HFFc6 (cell line): ENCODE data around the gene H6PD. TPM values are rescaled to one million over a fixed set of nuclear protein-coding genes. Genes with fewer than 3 reads are reported as not detected.

Experiments
- DNase-seq: peaks from one replicate; pipeline ENCODE4 v3.0.0-alpha.2; 2018
- H3K27ac Mint-ChIP-seq: 2 replicates; pipeline ENCODE4 v1.8.0; 2020; ENCODE audit warnings: mild to moderate bottlenecking, mixed read lengths
- H3K27me3 Mint-ChIP-seq: 2 replicates; pipeline ENCODE4 v1.8.0; 2021; ENCODE audit warnings: mild to moderate bottlenecking, moderate library complexity, mixed read lengths; ENCODE audit not compliant: insufficient read depth
- H3K36me3 Mint-ChIP-seq: 2 replicates; pipeline ENCODE4 v1.8.0; 2021; ENCODE audit warnings: low read depth, mixed read lengths
- H3K4me1 Mint-ChIP-seq: 2 replicates; pipeline ENCODE4 v1.8.0; 2020; ENCODE audit warnings: low read depth, mixed read lengths
- H3K4me3 Mint-ChIP-seq: 2 replicates; pipeline ENCODE4 v1.8.0; 2020; ENCODE audit warnings: mild to moderate bottlenecking, moderate library complexity, mixed read lengths
- H3K9me3 Mint-ChIP-seq: 2 replicates; pipeline ENCODE4 v1.8.0; 2020; ENCODE audit warnings: mild to moderate bottlenecking, mixed read lengths
- total RNA-seq, 6 experiments: library from RNA; stranded (reverse); fragmentation: NEBNext Ultra II Directional; extraction: Animal tissue kit (Norgen Biotek cat#: 25700); gene quantifications; 2 replicates in 1 of 6; 3 replicates in 5 of 6; pipeline ENCODE4 v1.2.3, GENCODE V29; 2021
- TF ChIP-seq, protein P1 (sequence below): fragments of 200-600 bp; sonication (generic); IDR thresholded peaks from 2 replicates; pipeline ENCODE4 v1.5.0; 2021; ENCODE audit warnings: antibody characterized with exemption, mild to moderate bottlenecking

Gene H6PD
- total RNA-seq, 6 experiments from 2014 or later, result 14.6 to 19.6 (median 16.1) TPM

DNA sequence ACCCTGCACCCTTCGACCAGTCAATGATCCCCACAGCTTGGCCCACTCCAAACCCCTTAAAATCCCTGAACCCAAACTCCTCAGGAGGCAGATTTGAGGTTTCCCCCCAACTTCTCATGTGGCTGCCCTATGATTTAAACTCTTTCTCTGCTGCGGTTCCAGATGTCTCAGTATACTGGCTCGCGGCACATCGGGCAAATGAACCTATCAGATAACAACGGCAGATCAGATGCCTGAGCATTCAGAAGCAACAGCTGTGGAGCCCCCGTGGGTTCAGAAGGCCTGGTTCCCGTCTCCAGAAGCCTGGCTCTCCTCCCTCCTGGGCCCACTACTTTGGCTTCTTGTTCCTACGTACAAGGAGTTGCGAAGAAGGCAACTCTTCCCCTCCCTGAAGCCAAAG lies 43.3 kb upstream of the H6PD start:
- no peaks in the 10 kb centered on the region for H3K9me3 Mint-ChIP-seq
- H3K27me3 Mint-ChIP-seq, result peaks cover 1% of the 10 kb centered on the region
- H3K36me3 Mint-ChIP-seq, result peaks cover 15% of the 10 kb centered on the region
- no peak overlapping the region for H3K4me3 Mint-ChIP-seq
- H3K27ac Mint-ChIP-seq, result no peak overlapping the region
- no peak for DNase-seq
- peaks cover 25% of the 10 kb centered on the region for H3K4me1 Mint-ChIP-seq
- TF ChIP-seq, protein P1, sequence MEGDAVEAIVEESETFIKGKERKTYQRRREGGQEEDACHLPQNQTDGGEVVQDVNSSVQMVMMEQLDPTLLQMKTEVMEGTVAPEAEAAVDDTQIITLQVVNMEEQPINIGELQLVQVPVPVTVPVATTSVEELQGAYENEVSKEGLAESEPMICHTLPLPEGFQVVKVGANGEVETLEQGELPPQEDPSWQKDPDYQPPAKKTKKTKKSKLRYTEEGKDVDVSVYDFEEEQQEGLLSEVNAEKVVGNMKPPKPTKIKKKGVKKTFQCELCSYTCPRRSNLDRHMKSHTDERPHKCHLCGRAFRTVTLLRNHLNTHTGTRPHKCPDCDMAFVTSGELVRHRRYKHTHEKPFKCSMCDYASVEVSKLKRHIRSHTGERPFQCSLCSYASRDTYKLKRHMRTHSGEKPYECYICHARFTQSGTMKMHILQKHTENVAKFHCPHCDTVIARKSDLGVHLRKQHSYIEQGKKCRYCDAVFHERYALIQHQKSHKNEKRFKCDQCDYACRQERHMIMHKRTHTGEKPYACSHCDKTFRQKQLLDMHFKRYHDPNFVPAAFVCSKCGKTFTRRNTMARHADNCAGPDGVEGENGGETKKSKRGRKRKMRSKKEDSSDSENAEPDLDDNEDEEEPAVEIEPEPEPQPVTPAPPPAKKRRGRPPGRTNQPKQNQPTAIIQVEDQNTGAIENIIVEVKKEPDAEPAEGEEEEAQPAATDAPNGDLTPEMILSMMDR, result no peak

DNA sequence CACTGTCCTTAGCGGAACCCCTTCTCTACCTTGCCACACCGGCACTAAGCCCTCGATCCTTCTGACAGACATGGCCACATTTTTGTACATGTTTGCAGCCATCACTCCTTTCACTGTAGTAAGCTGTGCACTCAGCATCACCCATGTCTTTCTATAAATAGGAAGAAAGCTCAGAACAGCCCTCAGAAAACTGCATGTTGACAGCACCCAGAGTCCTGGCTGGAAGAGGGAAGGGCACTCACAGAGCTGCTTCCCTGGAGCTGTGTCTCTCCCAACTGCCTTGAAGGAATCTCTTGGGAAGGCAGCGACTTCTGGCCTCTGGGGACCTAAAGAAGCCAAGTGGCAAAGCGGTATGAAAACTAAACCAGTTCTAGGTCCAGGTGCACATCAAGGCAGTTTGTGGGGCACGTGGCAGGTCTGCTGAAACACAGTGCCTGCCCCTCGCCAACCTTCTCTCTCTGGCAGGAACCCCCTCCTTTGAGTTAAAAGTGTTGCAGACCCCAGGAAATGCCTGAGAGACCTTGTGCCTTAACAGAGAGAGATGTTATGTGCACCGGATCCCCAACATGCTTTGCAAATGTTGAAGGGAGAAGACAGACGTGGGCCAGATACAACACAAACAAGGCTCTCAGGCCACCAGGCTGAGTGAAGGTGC lies 41.9 kb upstream of the H6PD start:
- TF ChIP-seq, protein P1, result no peak
- Mint-ChIP-seq H3K27me3 (no peaks in the 10 kb centered on the region; the same call in 1 of the 2 replicates), H3K9me3 (no peaks in the 10 kb centered on the region)

DNA sequence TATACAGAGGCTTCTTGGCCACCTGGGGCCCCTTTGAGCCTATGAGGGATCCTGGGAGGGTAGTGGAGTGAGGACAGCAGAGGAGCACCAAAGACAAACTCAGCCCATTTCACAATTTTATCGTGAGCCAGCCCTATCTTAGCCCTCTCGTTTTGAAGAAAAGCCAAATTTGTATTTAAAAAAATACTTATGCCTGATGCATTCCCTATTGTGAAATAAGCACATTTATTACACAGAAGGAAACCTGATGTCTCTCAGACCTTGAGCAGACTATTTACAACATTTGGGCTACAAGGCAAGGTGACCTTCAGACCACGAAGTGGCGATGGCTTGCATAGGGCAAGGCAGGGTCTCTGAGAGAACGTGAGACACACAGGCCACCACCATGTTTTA lies 41.3 kb upstream of the H6PD start:
- H3K4me3 Mint-ChIP-seq, result no peak overlapping the region
- peaks cover 45% of the 10 kb centered on the region for H3K4me1 Mint-ChIP-seq
- peak overlapping the region; percentile 32; the same call in 1 of the 2 replicates for H3K27ac Mint-ChIP-seq
- DNase-seq, result no peak
- no peaks in the 10 kb centered on the region; the same call in 1 of the 2 replicates for H3K27me3 Mint-ChIP-seq
- no peaks in the 10 kb centered on the region for H3K9me3 Mint-ChIP-seq
- H3K36me3 Mint-ChIP-seq, result peaks cover 15% of the 10 kb centered on the region
- TF ChIP-seq, protein P1, result no peak

More for the DNA sequence above, 41.9 kb upstream of the H6PD start:
- H3K4me3 Mint-ChIP-seq, result no peak overlapping the region
- H3K36me3 Mint-ChIP-seq, result peaks cover 15% of the 10 kb centered on the region
- peaks cover 40% of the 10 kb centered on the region for H3K4me1 Mint-ChIP-seq
- DNase-seq, result no peak
- peak overlapping the region; percentile 32; the same call in 1 of the 2 replicates for H3K27ac Mint-ChIP-seq

DNA sequence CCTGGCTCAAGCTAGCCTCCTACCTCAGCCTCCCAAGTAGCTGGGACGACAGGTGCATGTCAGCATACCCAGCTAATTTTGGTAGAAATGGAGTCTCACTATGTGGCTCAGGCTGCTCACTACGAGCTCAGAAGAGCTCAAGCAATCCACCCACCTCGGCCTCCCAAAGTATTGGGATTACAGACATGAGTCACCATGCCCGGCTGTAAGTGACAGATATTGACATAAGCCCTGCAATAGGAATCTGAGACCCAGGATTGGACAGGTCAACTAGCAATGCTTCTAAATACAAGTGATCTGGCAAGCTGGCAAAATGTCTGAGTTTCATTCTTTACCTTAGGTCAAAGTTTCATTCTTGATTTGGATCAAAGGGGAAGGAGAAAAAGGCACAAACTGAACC lies 40.5 kb upstream of the H6PD start:
- TF ChIP-seq, protein P1, result no peak
- DNase-seq, result no peak
- Mint-ChIP-seq H3K27ac (no peak overlapping the region), H3K4me1 (peaks cover 53% of the 10 kb centered on the region), H3K27me3 (no peaks in the 10 kb centered on the region; the same call in 1 of the 2 replicates), H3K4me3 (no peak overlapping the region), H3K36me3 (peaks cover 15% of the 10 kb centered on the region), H3K9me3 (no peaks in the 10 kb centered on the region)

DNA sequence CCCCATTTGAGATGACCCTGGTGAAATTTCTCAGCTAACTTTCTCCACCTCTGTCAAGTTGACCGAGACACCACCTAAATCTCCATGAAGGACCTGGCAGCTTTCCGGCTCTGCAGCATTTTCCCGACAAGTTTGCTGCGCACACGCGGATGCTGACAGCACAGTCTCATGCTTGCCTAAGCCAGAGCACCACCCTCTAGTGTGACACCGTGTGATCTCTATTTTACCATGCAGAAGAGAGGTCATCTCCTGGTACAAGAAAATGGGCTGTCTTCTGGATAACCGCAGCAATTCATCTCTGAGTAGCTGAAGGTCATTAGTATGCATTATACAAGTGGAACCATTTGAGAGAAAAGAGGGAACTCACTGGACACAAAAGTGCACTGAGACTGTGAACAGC lies 38.9 kb upstream of the H6PD start:
- TF ChIP-seq, protein P1, result no peak
- Mint-ChIP-seq H3K27ac (peak overlapping the region; percentile 87), H3K4me3 (peak overlapping the region; percentile 83; the same call in 1 of the 2 replicates), H3K36me3 (peaks cover 6% of the 10 kb centered on the region), H3K4me1 (peaks cover 70% of the 10 kb centered on the region), H3K27me3 (no peaks in the 10 kb centered on the region; the same call in 1 of the 2 replicates), H3K9me3 (no peaks in the 10 kb centered on the region)
- no peak for DNase-seq
